Omental fat pad (tissue), 4 donors: ENCODE measurements around the gene CNIH4. TPM values are rescaled to one million over a fixed set of nuclear protein-coding genes. Genes with fewer than 3 reads are reported as not detected.
"Not testable (repeated sequence)": the region's sequence is repeated elsewhere in the genome, so short reads cannot be mapped to it uniquely, and the experiment has no call there.

Experiments
- ATAC-seq: fragments of 150-250 bp; one replicate; pipeline ENCODE4 v1.9.1; 2016; ENCODE audit warnings: mild to moderate bottlenecking, moderate library complexity; ENCODE audit not compliant: low FRiP score
- DNase-seq: peaks from one replicate; pipeline ENCODE4 v3.0.0-alpha.2; 2019; ENCODE audit warnings: low spot score
- total RNA-seq, 4 donors: library from RNA; depleted of rRNA; stranded (reverse); fragments of >200 nt; gene quantifications; one replicate each; pipeline ENCODE4 v1.1.0, GENCODE V29; 2016
- TF ChIP-seq, protein P1 (sequence below), 3 donors: fragments of 450-650 bp; IDR thresholded peaks; one replicate each; pipeline ENCODE4 v1.5.1; 2016 to 2017; ENCODE audit warnings: antibody characterized with exemption in 3 of 3, mild to moderate bottlenecking in 3 of 3, moderate library complexity in 2 of 3

Gene CNIH4
- 10 to 100 TPM; 32.2 to 63.8 (median 35.7) TPM for total RNA-seq

DNA sequence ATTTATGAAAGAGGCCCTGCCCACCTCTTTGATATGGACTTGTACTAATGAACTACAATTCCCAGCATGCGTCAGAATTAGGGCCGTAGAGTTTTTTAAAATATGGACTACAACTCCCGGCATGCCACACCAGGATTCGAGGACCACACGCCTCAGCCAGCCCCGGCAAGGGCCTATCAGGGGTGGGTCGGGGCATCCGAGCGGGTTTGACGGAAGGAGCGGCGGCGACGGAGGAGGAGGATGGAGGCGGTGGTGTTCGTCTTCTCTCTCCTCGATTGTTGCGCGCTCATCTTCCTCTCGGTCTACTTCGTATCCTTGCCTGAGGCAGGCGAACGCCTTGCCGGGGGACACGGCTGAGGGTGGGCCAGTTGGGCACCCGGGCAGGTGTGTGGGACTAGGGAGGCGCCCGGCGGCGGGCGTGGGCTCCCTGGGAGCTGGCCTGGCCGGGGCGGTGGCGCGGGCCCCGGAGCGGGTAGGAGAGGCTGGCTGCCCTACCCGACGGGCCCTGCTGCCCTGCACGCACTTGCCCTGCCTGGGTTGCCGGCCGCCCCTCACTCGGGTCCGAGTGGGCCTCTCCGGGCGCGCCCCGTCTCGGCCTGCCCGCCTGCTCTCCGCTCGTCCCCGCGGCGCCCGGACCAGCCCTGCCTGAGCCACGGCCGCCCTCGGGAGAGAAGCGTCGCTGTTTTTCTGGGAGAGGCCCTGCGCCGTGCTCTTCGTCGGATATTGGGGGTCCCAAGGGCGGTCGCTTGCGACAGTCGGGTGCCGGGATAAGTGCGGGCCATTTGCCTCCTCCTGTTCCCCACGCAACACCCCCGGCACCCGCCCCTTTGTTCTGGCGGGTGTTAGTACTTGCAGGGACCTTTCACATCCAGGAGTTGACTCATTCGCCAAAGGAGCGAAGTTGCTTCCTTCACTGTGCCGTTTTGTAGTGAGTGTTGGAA is at the start of gene CNIH4:
Gene CNIH4, plus strand, starts transcription at position 195 of the 941 bp plus-strand sequence. Its CDS starts 46 bp downstream, at position 241.
- ATAC-seq (peak; percentile 95), DNase-seq (peak; percentile 54)
- TF ChIP-seq, protein P1, sequence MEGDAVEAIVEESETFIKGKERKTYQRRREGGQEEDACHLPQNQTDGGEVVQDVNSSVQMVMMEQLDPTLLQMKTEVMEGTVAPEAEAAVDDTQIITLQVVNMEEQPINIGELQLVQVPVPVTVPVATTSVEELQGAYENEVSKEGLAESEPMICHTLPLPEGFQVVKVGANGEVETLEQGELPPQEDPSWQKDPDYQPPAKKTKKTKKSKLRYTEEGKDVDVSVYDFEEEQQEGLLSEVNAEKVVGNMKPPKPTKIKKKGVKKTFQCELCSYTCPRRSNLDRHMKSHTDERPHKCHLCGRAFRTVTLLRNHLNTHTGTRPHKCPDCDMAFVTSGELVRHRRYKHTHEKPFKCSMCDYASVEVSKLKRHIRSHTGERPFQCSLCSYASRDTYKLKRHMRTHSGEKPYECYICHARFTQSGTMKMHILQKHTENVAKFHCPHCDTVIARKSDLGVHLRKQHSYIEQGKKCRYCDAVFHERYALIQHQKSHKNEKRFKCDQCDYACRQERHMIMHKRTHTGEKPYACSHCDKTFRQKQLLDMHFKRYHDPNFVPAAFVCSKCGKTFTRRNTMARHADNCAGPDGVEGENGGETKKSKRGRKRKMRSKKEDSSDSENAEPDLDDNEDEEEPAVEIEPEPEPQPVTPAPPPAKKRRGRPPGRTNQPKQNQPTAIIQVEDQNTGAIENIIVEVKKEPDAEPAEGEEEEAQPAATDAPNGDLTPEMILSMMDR (IDR thresholded peaks at IDR 0.05), result no peak

DNA sequence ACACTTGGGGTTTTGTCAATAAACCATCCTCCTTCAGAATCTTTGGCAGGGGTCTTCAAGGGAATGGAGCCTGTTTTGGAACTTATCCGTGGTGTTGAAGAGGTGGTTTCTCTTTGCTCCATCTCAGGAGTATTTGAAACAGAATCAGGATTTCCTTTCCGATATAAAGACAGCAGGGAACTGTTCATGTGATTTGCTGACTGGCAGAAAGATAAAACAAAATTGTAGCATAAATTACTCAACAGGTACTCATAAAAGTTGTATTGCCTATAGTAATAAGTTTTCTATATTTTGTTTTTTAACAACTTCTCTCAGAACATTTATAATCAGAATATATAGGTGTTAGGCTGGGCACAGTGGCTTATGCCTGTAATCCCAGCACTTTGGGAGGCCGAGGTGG is 48.6 kb upstream of the CNIH4 start:
- TF ChIP-seq, protein P1 (IDR thresholded peaks at IDR 0.05), result no peak
- ATAC-seq (no peak), DNase-seq (no peak)

DNA sequence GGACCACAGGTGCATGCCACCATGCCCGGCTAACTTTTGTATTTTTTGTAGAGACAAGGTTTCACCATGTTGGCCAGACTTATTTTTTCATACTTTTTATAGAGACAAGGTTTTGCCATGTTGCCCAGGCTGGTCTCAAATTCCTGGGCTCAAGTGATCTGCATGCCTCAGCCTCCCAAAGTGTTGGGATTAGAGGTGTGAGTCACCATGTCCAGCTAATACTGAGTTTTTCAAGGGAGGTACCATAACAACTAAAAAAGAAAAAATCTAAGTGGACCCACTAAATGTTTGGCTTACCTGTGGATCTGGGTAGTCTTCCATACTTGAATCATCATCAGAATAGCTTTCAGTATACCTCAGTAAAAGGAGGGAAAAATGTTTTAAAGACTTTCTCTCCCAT is 45.2 kb upstream of the CNIH4 start:
- DNase-seq, ATAC-seq: not testable (repeated sequence)

DNA sequence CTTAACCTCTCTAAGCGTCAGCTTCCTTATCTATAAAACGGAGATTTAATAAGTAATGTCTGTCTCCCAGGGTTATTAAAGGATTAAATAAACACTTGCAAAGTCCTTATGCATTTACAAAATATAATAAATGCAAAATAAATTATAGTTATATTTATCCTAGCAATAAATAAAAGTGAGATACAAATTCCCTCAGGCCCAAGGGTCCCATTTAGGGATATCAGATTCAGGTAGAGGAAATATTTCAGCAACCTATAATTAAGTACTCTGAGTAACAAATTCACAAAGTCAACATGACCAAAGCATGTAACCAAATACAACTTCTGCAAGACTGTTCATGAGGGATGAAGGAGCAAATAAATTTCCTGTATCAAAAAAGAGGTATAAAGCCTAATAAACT is 44.7 kb upstream of the CNIH4 start:
- DNase-seq (no peak), ATAC-seq (no peak)
- TF ChIP-seq, protein P1 (IDR thresholded peaks at IDR 0.05), result no peak

DNA sequence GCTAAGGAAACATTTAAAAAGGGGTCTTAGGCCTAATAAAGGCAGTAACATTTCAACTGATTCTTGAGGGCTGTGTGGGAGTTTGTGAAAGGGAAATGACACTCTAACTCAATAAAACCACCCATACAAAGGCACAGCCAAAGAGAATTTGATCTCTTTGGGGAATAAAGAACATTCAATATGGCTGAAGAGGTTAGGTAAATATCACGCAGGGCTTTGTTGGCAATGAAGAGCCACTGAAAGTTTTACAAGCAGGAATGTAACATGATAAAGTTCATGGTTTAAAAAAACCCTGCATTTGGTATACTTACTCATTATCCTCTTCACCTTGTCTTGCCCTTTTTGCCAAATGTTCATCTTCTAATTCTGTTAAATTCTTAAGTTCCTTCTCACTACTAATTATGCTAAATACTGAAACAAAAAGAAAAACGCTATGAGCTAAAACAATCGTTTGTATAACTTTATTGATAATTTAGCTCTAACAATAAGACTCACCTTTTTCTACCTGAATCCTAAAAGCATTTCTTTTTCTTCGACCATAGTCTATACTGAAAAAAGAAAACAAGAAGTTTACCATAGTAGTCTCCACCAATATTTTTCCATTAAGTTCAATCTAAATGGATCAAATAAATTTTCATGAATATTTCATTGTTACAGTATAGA is 39.2 kb upstream of the CNIH4 start:
- DNase-seq (no peak), ATAC-seq (no peak)
- TF ChIP-seq, protein P1 (IDR thresholded peaks at IDR 0.05), result no peak

DNA sequence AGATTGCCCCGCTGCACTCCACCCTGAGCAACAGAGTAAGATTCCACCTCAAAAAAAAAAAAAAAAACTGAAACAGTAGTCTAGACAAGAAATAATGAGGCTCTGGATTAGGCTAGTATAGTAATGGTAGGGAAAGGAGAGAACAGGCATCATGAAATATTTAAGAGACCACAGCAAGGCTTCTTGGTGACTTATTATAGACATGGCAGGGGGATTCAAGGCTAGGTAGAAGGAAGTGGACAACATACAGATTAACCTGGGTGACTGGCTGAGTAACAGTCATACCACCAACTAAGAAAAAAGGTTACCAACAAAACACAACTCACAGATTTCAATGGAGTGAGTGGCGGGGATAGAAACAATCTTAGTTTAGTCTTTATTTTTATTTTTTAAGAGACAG is 35.0 kb upstream of the CNIH4 start:
- ATAC-seq (no peak), DNase-seq (no peak)
- TF ChIP-seq, protein P1 (IDR thresholded peaks at IDR 0.05), result no peak

DNA sequence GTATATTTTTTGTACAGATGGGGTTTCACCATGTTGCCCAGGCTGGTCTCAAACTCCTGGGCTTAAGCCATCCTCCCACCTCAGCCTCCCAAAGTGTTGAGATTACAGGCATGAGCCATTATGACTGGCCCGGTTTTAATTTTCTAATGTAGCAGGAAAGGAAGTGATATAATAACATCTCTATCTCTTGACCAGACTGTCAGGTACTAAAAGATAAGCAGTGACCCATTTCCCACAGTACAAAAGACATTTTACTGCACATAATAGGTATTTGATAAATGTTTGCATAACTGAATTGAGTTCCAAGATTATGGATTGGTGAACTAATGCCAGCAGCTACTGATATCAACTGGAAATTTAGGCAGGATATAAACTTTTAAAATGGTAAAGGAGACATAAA is 30.7 kb upstream of the CNIH4 start:
- TF ChIP-seq, protein P1 (IDR thresholded peaks at IDR 0.05), result no peak
- no peak for ATAC-seq
- DNase-seq, result no peak
